OCI-LY3 (cell line): ENCODE measurements around the gene NKX2-4.

Source experiments
- H2AFZ ChIP-seq: fragments of 200-600, 300-600 bp; shearing (Covaris generic); 2 replicates; pipeline ENCODE4 v1.6.0; 2014; ENCODE audit warnings: antibody characterized with exemption, low read depth, low read length
- H3K27ac ChIP-seq: fragments of 200-600, 300-600 bp; sonication (generic); 2 replicates; pipeline ENCODE4 v1.5.1; 2014; ENCODE audit warnings: mild to moderate bottlenecking, low read length, moderate library complexity, mixed read lengths
- H3K27me3 ChIP-seq: fragments of 200-600, 300-600 bp; sonication (generic); 2 replicates; pipeline ENCODE4 v1.6.1; 2014; ENCODE audit warnings: low read depth, low read length, mixed read lengths
- H3K36me3 ChIP-seq: fragments of 200-600, 300-600 bp; sonication (generic); replicated peaks from 2 replicates; pipeline ENCODE3; 2014; ENCODE audit warnings: low read depth, low read length, mixed read lengths
- H3K4me1 ChIP-seq: fragments of 300-600, 200-600 bp; sonication (generic); 2 replicates; pipeline ENCODE4 v1.6.1; 2014; ENCODE audit warnings: low read length, mixed read lengths
- H3K4me2 ChIP-seq: fragments of 200-600, 300-600 bp; sonication (generic); 2 replicates; pipeline ENCODE4 v1.6.1; 2014; ENCODE audit warnings: low read length, mixed read lengths
- H3K4me3 ChIP-seq: fragments of 300-600, 200-600 bp; sonication (generic); 2 replicates; pipeline ENCODE4 v1.5.1; 2014; ENCODE audit warnings: antibody characterized with exemption, mild to moderate bottlenecking, low read length, moderate library complexity
- H3K79me2 ChIP-seq: fragments of 300-600, 200-600 bp; shearing (Covaris generic); 2 replicates; pipeline ENCODE4 v1.6.1; 2014; ENCODE audit warnings: mild to moderate bottlenecking, low read length, mixed read lengths
- H3K9ac ChIP-seq: fragments of 300-600, 200-600 bp; shearing (Covaris generic); 2 replicates; pipeline ENCODE4 v1.6.0; 2014; ENCODE audit warnings: mild to moderate bottlenecking, low read length, moderate library complexity
- H3K9me3 ChIP-seq: fragments of 200-600, 300-600 bp; shearing (Covaris generic); 2 replicates; pipeline ENCODE4 v1.6.1; 2014; ENCODE audit warnings: low read length, mixed read lengths; ENCODE audit not compliant: insufficient read depth
- H4K20me1 ChIP-seq: fragments of 200-600, 300-600 bp; sonication (generic); 2 replicates; pipeline ENCODE4 v1.6.1; 2016; ENCODE audit warnings: low read length, mixed read lengths; ENCODE audit not compliant: insufficient read depth
- CTCF ChIP-seq: fragments of 200-600, 300-600 bp; sonication (generic); IDR thresholded peaks from 2 replicates; pipeline ENCODE4 v1.5.1; 2014; ENCODE audit warnings: antibody characterized with exemption, low read length, low read depth
- EZH2phosphoT487 ChIP-seq: fragments of 200-600 bp; shearing (Covaris generic); IDR thresholded peaks from 2 replicates; pipeline ENCODE4 v1.6.1; 2018; ENCODE audit warnings: antibody characterized with exemption, mixed run types, low read depth

Gene NKX2-4

DNA sequence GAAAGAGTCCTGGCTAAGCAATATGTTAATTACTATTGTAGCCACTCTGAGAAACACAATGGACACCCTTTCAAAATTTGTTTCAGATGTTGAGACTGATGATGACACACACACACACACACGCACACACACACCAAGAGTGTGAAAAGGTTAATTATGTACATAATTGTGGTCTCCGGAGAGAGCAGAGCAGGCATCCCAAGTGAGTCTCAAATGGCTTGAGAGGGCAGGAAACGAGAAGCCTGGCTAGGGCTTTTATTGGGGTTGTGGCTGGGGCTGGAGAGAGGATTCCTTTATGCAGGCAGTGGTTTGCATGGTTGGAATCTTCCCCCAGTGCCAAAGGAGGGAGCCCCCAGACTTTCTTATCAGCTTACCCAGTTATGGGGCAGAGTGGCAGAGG, 38.2 kb upstream of the NKX2-4 start:
- Histone ChIP-seq H3K27me3 (peaks cover 33% of the 10 kb centered on the region), H3K4me1 (peaks cover 3% of the 10 kb centered on the region; the same call in 1 of the 2 replicates), H3K4me3 (no peak overlapping the region), H4K20me1 (no peaks in the 10 kb centered on the region), H3K9ac (no peak overlapping the region), H3K36me3 (no peaks in the 10 kb centered on the region), H3K4me2 (no peak overlapping the region), H3K9me3 (no peaks in the 10 kb centered on the region), H2AFZ (no peak overlapping the region), H3K79me2 (no peaks in the 10 kb centered on the region), H3K27ac (no peak overlapping the region)
- no peak for TF ChIP-seq CTCF
- TF ChIP-seq EZH2phosphoT487: no peak

DNA sequence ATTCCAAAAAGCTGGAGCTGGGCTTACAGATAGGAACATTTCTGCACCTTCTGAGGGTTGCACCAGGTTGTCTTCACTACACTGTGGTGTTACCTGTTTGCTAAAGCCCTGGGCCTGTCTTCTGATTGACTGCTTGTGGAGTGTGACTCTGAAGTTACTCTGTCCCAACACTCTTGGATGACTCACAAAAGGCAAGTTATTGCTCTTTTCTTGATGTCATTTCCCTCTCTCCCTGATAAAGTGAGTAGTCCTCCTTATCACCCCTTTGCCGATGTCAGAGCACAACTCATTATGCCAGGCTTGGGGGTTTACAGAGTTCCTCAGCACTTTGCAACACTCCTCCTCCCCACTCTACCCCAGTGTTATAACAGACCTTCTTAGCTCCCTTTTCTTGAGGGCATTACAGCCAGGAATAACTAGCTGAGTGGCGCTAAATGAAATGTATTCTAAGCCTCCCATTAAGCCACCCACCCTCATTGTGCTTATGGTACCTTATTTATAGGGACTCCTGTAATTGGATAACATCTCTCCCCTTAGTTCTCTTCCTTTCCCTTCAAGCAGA, 36.1 kb upstream of the NKX2-4 start:
- no peak overlapping the region for H3K4me2 ChIP-seq
- H3K27me3 ChIP-seq: peaks cover 34% of the 10 kb centered on the region
- no peaks in the 10 kb centered on the region for H3K4me1 ChIP-seq
- H4K20me1 ChIP-seq: no peaks in the 10 kb centered on the region
- H3K36me3 ChIP-seq: no peaks in the 10 kb centered on the region
- H2AFZ ChIP-seq: no peak overlapping the region
- H3K79me2 ChIP-seq: no peaks in the 10 kb centered on the region
- no peak for TF ChIP-seq CTCF
- TF ChIP-seq EZH2phosphoT487: no peak
- H3K4me3 ChIP-seq: no peak overlapping the region
- no peak overlapping the region for H3K9ac ChIP-seq
- H3K9me3 ChIP-seq: no peaks in the 10 kb centered on the region
- H3K27ac ChIP-seq: no peak overlapping the region

- Histone ChIP-seq H3K79me2 (no peaks in the 10 kb centered on the region), H4K20me1 (no peaks in the 10 kb centered on the region), H3K36me3 (no peaks in the 10 kb centered on the region), H3K4me1 (no peaks in the 10 kb centered on the region), H2AFZ (no peak overlapping the region), H3K9ac (no peak overlapping the region), H3K9me3 (no peaks in the 10 kb centered on the region), H3K4me3 (no peak overlapping the region), H3K4me2 (no peak overlapping the region), H3K27ac (no peak overlapping the region), H3K27me3 (peaks cover 34% of the 10 kb centered on the region)
- no peak for TF ChIP-seq EZH2phosphoT487
- no peak for TF ChIP-seq CTCF
Measured at GRCh38 chr20:21432911-21433310, 35.6 kb upstream of the NKX2-4 start.

GRCh38 chr20:21430020-21430419, 32.7 kb upstream of the NKX2-4 start:
- Histone ChIP-seq H3K4me1 (no peaks in the 10 kb centered on the region), H3K4me3 (no peak overlapping the region), H3K27me3 (peaks cover 19% of the 10 kb centered on the region), H2AFZ (no peak overlapping the region), H3K9me3 (peaks cover 9% of the 10 kb centered on the region; the same call in 1 of the 2 replicates), H3K4me2 (no peak overlapping the region), H3K27ac (no peak overlapping the region), H3K79me2 (no peaks in the 10 kb centered on the region), H4K20me1 (no peaks in the 10 kb centered on the region), H3K36me3 (no peaks in the 10 kb centered on the region), H3K9ac (no peak overlapping the region)
- no peak for TF ChIP-seq EZH2phosphoT487
- TF ChIP-seq CTCF: no peak
